Measurements from ENCODE around the gene LRRC71. TPM values are rescaled to one million over a fixed set of nuclear protein-coding genes. Genes with fewer than 3 reads are reported as not detected.
A peak's percentile ranks its signal among the peaks of the same experiment; 100 is the strongest.

The LRRC71 gene
- total and polyA plus RNA-seq, 2 of the 4 experiments (the other 2 are of a cell fraction), result 0.50 TPM; not detected in 1

DNA sequence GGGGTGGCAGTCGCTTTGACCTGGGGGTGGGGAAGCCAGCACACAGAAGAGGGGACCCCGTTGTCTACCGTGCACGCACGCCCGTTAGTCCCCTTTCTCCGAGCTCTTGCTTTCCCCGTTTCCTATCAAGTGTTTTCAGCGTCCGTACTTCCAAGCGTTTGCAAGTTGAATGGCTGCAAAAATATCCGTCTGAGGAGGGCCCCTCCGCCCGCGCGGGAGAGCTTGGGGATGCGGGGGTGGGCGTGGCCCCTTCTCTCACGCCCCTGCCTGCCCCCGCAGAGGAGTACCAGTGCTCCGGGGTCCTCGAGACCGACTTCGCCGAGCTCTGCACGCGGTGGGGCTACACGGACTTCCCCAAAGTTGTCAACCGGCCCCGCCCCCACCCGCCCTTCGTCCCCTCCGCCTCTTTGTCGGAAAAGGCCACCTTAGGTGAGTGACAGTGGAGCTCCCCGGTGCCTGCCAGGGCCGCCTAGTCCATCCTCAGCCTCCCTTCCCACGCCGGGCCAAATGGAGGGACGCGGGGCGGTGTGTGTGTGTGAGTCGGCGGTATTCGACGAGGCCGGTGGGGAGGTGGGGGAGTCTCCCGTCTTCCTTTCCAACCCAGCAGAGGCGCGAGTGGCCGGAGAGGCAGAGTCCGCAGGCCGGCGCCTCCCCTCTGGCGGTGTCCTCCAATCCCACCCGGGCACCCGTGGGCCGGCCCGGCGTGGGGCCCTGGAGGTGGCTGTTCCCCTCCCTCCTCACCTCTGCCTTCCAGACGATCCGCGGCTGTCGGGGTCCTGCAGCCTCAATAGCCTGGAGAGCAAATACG, 3.4 kb downstream of the LRRC71 start:
- Histone ChIP-seq H4K8ac (ENCODE audit: low read depth in 2 of 2, low read length in 2 of 2) (no peak overlapping the region), H2BK120ac (ENCODE audit: low read depth, low read length) (no peak overlapping the region), H2BK15ac (ENCODE audit: low read depth, low read length) (no peak overlapping the region), H3K27me3 (ENCODE audit: control insufficient read depth, insufficient read depth, low read length) (peaks cover 51% of the 10 kb centered on the region), H4K20me1 (ENCODE audit: insufficient read depth, low read length) (no peaks in the 10 kb centered on the region; the same call in 1 of the 2 replicates), H3K9me1 (ENCODE audit: insufficient read depth, low read length) (no peaks in the 10 kb centered on the region; the same call in 1 of the 2 replicates), H3K14ac (replicated peaks; ENCODE audit: low read depth, low read length) (no peak overlapping the region), H4K91ac (ENCODE audit: insufficient read depth, low read depth, low read length) (no peak overlapping the region), H2AK9ac (replicated peaks; ENCODE audit: low read depth, low read length, poor library complexity) (peak overlapping the region; percentile 30), H3K56ac (ENCODE audit: extremely low read depth, insufficient read depth, low read length) (no peak overlapping the region), H3K79me1 (ENCODE audit: low read depth in 1 of 2, low read length in 2 of 2) (no peaks in the 10 kb centered on the region), H3K36me3 (ENCODE audit: control insufficient read depth, insufficient read depth, low read length) (no peaks in the 10 kb centered on the region), H3K18ac (ENCODE audit: low read depth, low read length) (no peak overlapping the region), H3K9ac (ENCODE audit: low read depth, low read length) (no peak overlapping the region), H2BK5ac (ENCODE audit: low read depth, low read length, poor library complexity, severe bottlenecking) (no peak overlapping the region), H3K4me3 (ENCODE audit: insufficient read depth, low read depth, low read length) (no peak overlapping the region), H3K9me3 (ENCODE audit: control insufficient read depth, insufficient read depth, low read length) (no peaks in the 10 kb centered on the region), H3K4me1 (ENCODE audit: control insufficient read depth, insufficient read depth, low read length) (peaks cover 2% of the 10 kb centered on the region), H3K27ac (ENCODE audit: insufficient read depth, low read length) (no peak overlapping the region), H2AFZ (replicated peaks; ENCODE audit: low read length, poor library complexity) (peak overlapping the region; percentile 28), H3K23ac (ENCODE audit: low read depth, low read length) (0 out of 2 replicates have a peak overlapping the region, but pooled peaks have one; percentile 11), H2BK20ac (ENCODE audit: low read depth, low read length) (no peak overlapping the region), H2AK5ac (ENCODE audit: low read depth, low read length) (no peak overlapping the region), H4K5ac (ENCODE audit: low read depth, low read length) (no peak overlapping the region), H3K4ac (ENCODE audit: low read depth, low read length) (no peak overlapping the region), H3K4me2 (ENCODE audit: low read depth, low read length) (no peak overlapping the region; the same call in 1 of the 2 replicates)
- ChIA-PET POLR2A (ENCODE audit: unreplicated experiment) (no interaction called here), CTCF (interaction anchor here (0.6 to 1.2 kb wide), 3 partner anchors 32 to 125 kb away, joined by 3 to 4 read pairs (median 3); no protein-coding TSS in a partner anchor)
- dilution Hi-C loops (cut with HindIII; ENCODE audit: low sequenced_read_pairs, unreplicated experiment), result no loop called here
- in situ Hi-C loops (cut with MboI; ENCODE audit: low sequenced_read_pairs), result no loop called here
- TF ChIP-seq MAFK (IDR thresholded peaks at IDR 0.05; ENCODE audit: low read depth, low read length) (no peak), CHD1 (IDR thresholded peaks at IDR 0.05; ENCODE audit: low read depth, low read length) (no peak)
- TF ChIP-seq, protein P1, sequence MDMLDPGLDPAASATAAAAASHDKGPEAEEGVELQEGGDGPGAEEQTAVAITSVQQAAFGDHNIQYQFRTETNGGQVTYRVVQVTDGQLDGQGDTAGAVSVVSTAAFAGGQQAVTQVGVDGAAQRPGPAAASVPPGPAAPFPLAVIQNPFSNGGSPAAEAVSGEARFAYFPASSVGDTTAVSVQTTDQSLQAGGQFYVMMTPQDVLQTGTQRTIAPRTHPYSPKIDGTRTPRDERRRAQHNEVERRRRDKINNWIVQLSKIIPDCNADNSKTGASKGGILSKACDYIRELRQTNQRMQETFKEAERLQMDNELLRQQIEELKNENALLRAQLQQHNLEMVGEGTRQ (IDR thresholded peaks at IDR 0.05; ENCODE audit: low read depth, low read length), result no peak
- no peak for ATAC-seq (ENCODE audit: low read depth)
- no TSS peak for BruUV-seq (replicated peaks)
- intact Hi-C loops (cut with micrococcal nuclease), result loop anchor here (5.0 to 10.0 kb wide), 2 partner anchors 127 to 199 kb away; partner anchors contain the start of genes ISG20L2 and METTL25B
- WGBS, 2 experiments (ENCODE audit: extremely low coverage in 2 of 2, insufficient read length in 1 of 2), result 8% methylated on average over 24 of the region's 64 CpGs; no CpG with 5 or more reads in 1 of the 2 experiments
- DNase-seq, result no peak

Measured in IMR-90 (cell line).